SJCRH30 (cell line): ENCODE measurements around the gene MNX1. TPM values are rescaled to one million over a fixed set of nuclear protein-coding genes. Genes with fewer than 3 reads are reported as not detected.

Experiments
- DNase-seq, 2 experiments: peaks; one replicate each; pipeline ENCODE4 v3.0.0-alpha.2; 2015 to 2020
- H3K27ac ChIP-seq: fragments of 250-450 bp; sonication (Bioruptor Pico); 2 replicates; pipeline ENCODE4 v1.5.1; 2020; ENCODE audit warnings: mild to moderate bottlenecking, moderate library complexity
- H3K27me3 ChIP-seq: fragments of 250-450 bp; sonication (Bioruptor Pico); 2 replicates; pipeline ENCODE4 v1.5.1; 2020; ENCODE audit warnings: mild to moderate bottlenecking, moderate library complexity
- H3K36me3 ChIP-seq: fragments of 250-450 bp; sonication (Bioruptor Pico); 2 replicates; pipeline ENCODE4 v1.5.1; 2020; ENCODE audit warnings: mild to moderate bottlenecking, moderate library complexity
- H3K4me1 ChIP-seq: fragments of 250-450 bp; sonication (Bioruptor Pico); 2 replicates; pipeline ENCODE4 v1.5.1; 2020; ENCODE audit warnings: mild to moderate bottlenecking, moderate library complexity
- H3K4me3 ChIP-seq: fragments of 250-450 bp; sonication (Bioruptor Pico); 2 replicates; pipeline ENCODE4 v1.5.1; 2020; ENCODE audit warnings: mild to moderate bottlenecking, moderate library complexity
- H3K9me3 ChIP-seq: fragments of 250-450 bp; sonication (Bioruptor Pico); replicated peaks from 2 replicates; pipeline ENCODE4 v1.5.1; 2020; ENCODE audit warnings: mild to moderate bottlenecking, moderate library complexity
- total RNA-seq: library from RNA; depleted of rRNA; stranded (reverse); fragments of >200 nt; shearing (Covaris generic); gene quantifications from 2 replicates; pipeline ENCODE4 v1.2.3, GENCODE V29; 2014

MNX1 gene
- total RNA-seq, 1 experiment from 2014 or later, result 4.4 TPM

DNA sequence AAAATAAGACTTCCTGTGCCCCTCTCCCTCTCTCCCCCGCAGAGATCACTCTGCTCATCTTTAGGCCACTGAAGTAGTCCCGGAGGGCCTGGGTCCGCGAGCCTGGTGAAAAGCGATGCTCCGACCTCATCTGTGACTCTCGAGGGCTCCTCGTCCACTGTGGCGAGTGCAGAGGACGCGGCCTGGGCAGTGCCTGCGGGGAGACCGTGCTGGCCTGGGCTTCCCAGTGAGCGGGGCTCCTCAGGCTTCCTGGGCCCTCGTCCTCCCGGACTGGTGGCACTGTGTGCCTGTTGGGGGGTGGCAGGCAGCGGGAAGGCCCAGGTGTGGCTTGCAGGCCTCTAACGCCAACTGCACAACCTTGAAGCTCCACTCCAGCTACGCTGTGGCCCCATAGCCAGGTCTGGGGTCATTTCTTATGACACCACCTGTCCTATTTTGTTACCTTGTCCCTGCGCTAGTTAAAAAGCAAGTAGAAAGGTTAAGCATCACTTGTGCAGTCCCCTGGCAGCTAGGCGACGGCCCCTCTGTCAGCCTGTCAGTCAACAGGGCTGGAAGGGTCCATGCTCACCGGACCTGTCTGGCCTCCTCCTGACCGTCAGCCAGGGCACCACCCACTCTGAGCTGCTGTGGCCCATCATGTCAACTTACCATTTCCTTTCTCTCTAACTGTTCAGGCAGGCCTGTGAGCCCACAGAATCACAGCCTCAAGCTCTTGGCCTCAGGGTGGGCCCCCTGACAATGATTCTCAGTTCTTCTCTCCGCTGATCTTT lies 20.5 kb downstream of the MNX1 start:
- Histone ChIP-seq H3K27ac (no peak overlapping the region), H3K4me1 (peaks cover 3% of the 10 kb centered on the region; the same call in 1 of the 2 replicates), H3K27me3 (peaks cover 7% of the 10 kb centered on the region; the same call in 1 of the 2 replicates), H3K9me3 (no peaks in the 10 kb centered on the region), H3K36me3 (no peaks in the 10 kb centered on the region), H3K4me3 (no peak overlapping the region)
- no peak for DNase-seq

DNA sequence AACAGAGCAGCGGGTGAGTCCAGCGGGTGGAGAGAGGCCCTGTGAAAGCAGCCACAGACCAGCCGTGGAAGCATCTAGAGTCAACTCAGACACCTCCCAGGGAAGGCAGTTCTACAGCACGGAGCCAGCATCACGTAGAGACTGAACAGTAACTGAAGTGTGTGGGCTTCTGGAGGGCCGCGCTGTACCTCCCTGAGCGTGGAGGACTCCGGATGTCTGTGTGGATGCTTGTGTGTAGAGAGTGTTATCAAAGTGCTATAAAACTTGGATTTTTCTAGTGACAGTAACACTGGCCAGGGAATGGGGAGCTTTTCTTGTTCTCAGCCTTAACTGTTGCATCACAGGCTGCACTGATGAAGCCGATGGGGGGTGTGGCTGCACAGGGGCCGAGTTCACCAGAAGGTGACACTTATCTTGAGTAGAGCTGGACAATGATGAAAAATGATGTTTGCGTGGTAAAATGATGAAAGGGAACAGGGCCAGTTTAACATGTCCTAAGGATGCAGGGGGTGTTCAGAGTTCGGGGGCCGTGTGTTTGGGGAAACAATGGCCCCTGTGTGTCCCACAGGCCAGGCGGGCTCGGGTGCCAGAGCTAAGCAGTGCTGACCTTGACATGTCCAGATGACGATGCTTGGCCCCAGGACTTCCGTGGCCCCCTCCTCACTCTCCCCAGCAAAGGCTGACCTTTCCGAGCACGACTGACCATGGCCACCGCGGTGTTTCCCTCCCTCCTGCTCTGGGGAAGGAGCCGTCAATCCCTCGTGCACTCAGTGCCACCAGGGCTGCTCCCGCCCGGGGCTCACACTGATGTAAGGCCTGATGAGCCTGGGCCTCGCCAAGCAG lies 21.9 kb downstream of the MNX1 start:
- no peaks in the 10 kb centered on the region for H3K9me3 ChIP-seq
- no peak overlapping the region for H3K27ac ChIP-seq
- no peak for DNase-seq
- H3K27me3 ChIP-seq, result no peaks in the 10 kb centered on the region
- H3K36me3 ChIP-seq, result no peaks in the 10 kb centered on the region
- no peak overlapping the region for H3K4me3 ChIP-seq
- H3K4me1 ChIP-seq, result no peaks in the 10 kb centered on the region; the same call in 1 of the 2 replicates

DNA sequence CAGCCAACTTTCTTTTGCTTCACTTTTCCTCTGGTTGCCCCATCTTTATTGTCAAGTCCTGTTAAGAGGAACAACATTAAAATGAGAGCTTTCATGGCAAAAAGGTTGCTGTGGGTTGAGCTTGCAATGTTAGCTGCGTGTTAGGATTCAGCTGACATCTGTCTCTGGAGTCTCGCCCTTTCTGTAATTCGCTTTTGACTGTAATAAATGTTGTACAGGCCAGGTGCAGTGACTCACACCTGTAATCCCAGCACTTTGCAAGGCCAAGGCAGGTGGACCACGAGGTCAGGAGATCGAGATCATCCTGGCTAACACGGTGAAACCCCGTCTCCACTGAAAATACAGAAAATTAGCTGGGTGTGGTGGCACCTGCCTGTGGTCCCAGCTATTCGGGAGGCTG lies 24.1 kb downstream of the MNX1 start:
- Histone ChIP-seq H3K27me3 (no peaks in the 10 kb centered on the region), H3K9me3 (no peaks in the 10 kb centered on the region), H3K27ac (no peak overlapping the region), H3K4me3 (no peak overlapping the region), H3K4me1 (no peaks in the 10 kb centered on the region), H3K36me3 (no peaks in the 10 kb centered on the region)
- no peak for DNase-seq

DNA sequence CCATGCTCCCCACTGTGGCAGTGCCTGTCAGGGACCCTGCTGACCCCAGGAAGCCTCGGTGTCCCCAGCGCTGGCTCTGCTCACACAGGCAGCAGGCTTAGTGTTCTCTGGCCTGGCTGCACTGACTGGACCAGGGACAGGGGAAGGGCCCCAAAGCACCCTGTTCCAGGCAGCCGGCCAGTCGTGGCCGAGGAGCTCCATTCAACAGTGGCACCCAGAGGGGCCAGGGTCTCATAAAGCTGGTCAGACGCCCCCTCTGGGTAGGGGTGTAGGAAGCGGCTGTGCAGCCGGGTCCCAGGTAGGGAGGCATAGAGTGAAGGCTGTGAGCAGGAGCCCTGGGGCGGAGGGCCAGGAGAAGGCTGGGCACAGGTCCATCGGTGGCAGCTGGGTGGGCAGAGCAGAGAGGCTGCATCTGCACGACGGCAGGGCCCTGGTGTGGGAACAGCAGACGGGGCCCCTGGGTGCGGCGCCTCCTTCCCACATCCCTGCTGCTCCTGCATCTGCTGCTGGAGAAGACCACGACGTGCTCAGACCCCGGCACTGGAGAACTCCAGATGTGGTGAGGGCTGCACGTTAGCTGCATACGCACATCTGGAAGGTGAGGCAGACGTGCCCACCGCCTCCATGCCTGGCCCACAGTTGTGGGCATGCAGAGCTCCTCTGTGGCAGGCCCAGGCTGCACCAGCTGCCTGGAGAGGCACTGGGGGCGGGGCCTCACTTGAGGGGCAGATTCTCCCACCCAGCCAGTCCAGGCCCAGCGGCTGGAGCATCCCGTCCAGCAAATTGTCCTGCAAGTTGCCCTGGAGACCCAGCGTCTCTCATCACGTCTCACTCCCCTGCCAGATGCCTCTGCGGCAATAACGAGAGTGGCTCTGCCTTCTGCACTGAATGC lies 25.1 kb downstream of the MNX1 start:
- H3K9me3 ChIP-seq, result no peaks in the 10 kb centered on the region
- H3K27ac ChIP-seq, result no peak overlapping the region
- no peaks in the 10 kb centered on the region for H3K27me3 ChIP-seq
- H3K4me1 ChIP-seq, result no peaks in the 10 kb centered on the region
- no peak for DNase-seq
- no peaks in the 10 kb centered on the region for H3K36me3 ChIP-seq
- H3K4me3 ChIP-seq, result no peak overlapping the region

DNA sequence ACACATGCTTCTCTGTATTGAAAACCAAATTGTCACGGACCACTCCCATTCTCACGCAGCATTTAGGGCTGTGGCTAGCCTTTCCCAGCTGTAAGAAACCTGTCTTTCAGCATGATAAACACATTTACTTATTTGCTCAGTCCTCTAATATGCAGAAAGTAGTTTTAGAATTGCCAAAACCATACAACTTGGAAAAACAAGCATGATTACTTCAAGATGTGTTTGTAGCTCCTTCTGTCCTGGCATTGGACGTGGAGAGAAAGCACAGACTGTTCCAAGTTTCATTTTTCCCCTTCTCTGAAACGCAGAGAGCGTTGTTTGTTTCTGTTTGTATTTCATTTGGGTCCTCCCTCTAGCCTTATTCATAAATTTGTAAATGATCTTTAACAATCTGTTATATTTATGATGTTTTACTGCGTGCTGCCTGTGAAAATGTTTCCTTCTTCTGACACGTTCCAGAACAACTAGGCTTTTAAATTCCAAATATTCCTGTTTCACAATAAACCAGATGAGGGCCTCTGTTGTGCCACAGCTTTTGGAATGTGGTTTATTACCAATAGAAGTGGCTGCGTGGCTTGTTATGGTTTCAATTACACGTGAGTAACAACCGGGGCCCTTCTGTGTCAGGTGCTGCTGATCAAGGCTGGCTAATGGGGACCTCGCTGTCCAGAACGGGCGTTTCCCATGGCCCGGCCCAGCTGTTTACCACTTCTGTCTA lies 26.1 kb downstream of the MNX1 start:
- DNase-seq, result peak in 1 of 2 experiments; percentile 17
- Histone ChIP-seq H3K27ac (no peak overlapping the region), H3K4me1 (no peaks in the 10 kb centered on the region), H3K9me3 (0 out of 2 replicates have a peak, but pooled peaks cover 6% of the 10 kb centered on the region), H3K36me3 (no peaks in the 10 kb centered on the region), H3K27me3 (no peaks in the 10 kb centered on the region), H3K4me3 (no peak overlapping the region)

DNA sequence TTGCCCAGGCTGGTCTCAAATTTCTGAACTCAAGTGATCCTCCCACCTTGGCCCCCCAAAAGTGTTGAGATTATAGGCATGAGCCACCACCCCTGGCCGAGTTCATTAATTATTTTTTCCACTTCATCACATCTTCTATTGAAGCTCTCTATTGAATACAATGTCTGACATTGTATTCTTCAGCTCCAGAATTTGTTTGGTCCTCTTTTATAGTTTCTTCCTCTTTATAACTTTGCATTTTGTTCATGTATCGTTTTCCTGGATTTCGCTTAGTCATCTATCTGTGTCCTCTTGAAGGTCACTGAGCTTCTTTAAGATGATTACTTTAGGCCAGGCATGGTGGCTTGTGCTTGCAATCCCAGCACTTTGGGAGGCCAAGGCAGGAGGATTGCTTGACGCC lies 30.8 kb downstream of the MNX1 start:
- Histone ChIP-seq H3K27me3 (no peaks in the 10 kb centered on the region), H3K27ac (no peak overlapping the region), H3K9me3 (peaks cover 10% of the 10 kb centered on the region; the same call in 1 of the 2 replicates), H3K36me3 (peaks cover 8% of the 10 kb centered on the region; the same call in 1 of the 2 replicates), H3K4me3 (no peak overlapping the region), H3K4me1 (no peaks in the 10 kb centered on the region)
- no peak for DNase-seq

DNA sequence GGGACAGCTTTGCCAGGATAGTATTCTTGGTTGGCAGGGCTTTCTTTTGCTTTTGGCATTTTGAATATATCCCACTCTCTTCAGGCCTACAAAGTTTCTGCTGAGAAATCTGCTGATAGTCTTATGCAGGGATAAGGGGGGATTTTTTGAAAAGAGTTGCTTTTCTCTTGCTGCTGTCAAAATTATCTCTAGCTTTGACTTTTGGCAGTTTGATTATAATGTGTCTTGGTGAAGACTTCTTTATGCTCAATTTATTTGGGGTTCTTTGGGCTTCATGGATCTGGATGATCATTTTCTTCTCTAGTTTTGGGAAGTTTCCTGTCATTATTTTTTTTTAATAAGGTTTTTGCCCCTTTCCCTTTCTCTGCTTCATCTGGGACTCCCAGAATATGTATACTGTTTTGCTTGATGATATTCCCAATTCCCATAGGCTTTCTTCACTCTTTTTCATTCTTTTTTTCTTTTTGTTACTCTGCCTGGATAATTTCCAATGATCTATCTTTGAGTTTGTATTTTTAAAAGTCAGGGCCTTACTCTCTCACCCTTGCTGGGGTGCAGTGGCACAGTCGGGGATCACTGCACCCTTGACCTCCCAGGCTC lies 31.4 kb downstream of the MNX1 start:
- no peaks in the 10 kb centered on the region for H3K27me3 ChIP-seq
- H3K9me3 ChIP-seq, result peaks cover 10% of the 10 kb centered on the region; the same call in 1 of the 2 replicates
- no peak overlapping the region for H3K27ac ChIP-seq
- peaks cover 8% of the 10 kb centered on the region; the same call in 1 of the 2 replicates for H3K36me3 ChIP-seq
- no peak for DNase-seq
- no peak overlapping the region for H3K4me3 ChIP-seq
- no peaks in the 10 kb centered on the region for H3K4me1 ChIP-seq

DNA sequence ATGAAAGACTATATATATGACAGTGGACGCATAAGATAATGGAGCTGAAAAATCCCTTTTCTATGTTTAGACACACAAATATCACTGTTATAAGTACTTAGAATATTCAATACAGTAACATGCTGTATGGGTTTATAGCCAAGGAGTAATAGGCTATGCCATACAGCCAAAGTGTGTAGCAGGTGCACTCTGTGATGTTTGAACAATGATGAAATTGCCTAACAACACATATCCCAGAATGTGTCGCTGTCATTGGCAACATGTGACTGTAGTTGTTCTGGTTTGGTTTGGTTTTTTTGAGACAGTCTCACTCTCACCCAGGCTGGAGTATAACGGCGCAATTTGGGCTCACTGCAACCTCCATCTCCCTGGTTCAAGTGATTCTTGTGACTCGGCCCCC lies 34.8 kb downstream of the MNX1 start:
- Histone ChIP-seq H3K27me3 (no peaks in the 10 kb centered on the region), H3K4me3 (no peak overlapping the region), H3K4me1 (no peaks in the 10 kb centered on the region), H3K36me3 (peaks cover 20% of the 10 kb centered on the region), H3K27ac (no peak overlapping the region), H3K9me3 (peaks cover 10% of the 10 kb centered on the region; the same call in 1 of the 2 replicates)
- no peak for DNase-seq

DNA sequence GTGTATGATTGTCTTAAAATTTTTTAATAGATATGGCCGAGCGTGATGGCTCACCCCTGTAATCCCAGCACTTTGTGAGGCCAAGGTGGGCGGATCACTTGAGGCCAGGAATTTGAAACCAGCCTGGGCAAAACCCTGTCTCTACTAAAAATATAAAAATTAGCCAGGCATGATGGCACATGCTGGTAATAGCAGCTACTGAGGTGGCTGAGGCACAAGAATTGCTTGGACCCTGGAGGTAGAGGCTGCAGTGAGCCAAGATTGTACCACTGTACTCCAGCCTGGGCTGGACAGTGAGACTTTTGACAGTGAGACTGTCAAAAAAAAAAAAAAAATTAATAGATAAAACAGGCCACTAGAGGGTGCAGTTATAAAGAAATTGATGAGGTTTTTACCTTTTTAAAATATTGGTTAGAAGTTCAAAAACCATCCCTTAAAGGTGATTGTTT lies 40.5 kb downstream of the MNX1 start:
- Histone ChIP-seq H3K4me1 (no peaks in the 10 kb centered on the region), H3K9me3 (no peaks in the 10 kb centered on the region), H3K27ac (no peak overlapping the region), H3K36me3 (peaks cover 53% of the 10 kb centered on the region), H3K27me3 (no peaks in the 10 kb centered on the region), H3K4me3 (no peak overlapping the region)
- peak in 1 of 2 experiments; percentile 33 for DNase-seq

DNA sequence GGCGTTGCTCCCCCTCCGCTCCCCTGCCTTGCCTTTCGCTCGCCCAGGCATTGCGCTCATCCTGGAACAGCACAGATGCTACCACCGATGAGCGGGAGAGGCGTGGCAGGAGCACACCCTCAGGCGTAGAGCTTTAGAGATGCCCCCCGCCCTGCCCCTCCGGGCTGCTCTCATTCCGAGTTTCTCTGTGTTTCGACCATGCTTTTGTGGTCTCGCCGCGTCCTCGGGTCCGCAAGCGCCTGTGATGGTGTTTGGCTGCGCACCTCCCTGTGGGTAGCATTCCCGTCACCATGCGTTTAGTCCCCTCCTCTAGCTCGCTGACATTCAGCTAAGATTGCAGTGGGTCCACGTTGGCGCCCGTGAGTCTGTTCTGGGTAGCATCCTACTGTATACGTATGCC lies 42.3 kb downstream of the MNX1 start:
- H3K4me3 ChIP-seq, result no peak overlapping the region

DNA sequence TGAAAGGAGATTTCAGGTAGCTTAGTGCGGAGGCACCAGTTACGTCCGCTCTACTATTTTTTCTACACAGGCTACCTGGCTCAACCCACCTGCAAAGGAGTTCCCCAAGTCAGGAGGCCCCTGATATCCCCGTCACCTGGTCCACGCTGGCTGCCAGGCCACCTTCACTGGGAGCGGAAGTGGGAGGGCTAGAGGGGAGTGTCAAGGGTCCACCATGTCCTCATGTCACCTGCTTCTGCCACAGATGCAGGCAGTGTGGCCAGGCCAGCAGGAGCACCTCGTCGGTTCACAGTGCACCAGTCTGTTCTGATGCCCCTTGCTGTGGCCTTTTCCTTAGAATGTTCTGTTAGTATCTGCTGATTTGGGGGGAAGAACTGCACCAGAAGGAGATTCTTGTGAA lies 44.1 kb downstream of the MNX1 start:
- Histone ChIP-seq H3K36me3 (peaks cover 84% of the 10 kb centered on the region), H3K9me3 (no peaks in the 10 kb centered on the region), H3K27ac (no peak overlapping the region), H3K4me3 (no peak overlapping the region), H3K4me1 (no peaks in the 10 kb centered on the region), H3K27me3 (no peaks in the 10 kb centered on the region)
- no peak for DNase-seq

More for the DNA sequence above, 42.3 kb downstream of the MNX1 start:
- Histone ChIP-seq H3K27ac (no peak overlapping the region), H3K4me1 (no peaks in the 10 kb centered on the region), H3K36me3 (peaks cover 70% of the 10 kb centered on the region), H3K9me3 (no peaks in the 10 kb centered on the region), H3K27me3 (no peaks in the 10 kb centered on the region)
- DNase-seq, result no peak

DNA sequence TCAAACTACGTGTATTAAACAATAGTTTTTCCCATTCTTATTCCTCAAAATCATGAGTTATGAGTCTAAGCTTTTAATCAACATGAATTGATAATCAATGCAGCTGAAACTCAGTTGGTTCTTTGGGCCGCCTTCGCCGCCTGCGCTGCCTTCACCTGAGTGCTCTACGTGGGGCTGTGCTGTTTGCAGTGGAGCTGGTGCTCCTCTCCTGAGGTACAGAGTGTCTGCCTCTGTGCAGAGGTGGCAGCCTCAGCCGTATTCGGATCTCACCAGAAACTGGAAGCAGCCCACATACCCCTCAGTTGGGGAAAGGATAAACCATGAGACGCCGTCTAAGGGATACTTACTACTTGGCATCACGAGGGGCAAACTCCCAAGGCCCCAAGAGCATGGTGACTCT lies 45.5 kb downstream of the MNX1 start:
- Histone ChIP-seq H3K4me3 (no peak overlapping the region), H3K4me1 (no peaks in the 10 kb centered on the region), H3K27me3 (no peaks in the 10 kb centered on the region), H3K36me3 (peaks cover 85% of the 10 kb centered on the region), H3K9me3 (no peaks in the 10 kb centered on the region), H3K27ac (no peak overlapping the region)
- DNase-seq, result no peak

DNA sequence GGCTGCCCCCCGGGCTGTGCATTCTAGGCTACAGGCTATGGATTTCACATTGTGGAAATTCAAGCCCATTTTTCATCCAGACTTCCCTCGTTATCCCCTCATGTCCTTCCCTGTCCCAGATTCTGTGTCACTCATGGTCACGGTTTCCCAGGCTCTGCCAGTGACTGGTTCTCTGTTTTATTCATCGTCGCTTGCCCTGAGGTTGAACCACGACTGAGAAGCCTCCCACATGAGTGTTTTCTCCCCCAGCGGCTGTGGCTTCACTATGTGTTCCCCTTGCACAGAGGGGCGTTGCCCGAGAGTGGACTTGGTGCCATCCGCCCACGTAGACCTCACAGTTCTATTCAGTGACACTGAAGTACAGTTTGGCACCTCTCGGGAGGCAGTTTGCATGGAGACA lies 47.0 kb downstream of the MNX1 start:
- no peaks in the 10 kb centered on the region for H3K4me1 ChIP-seq
- no peak overlapping the region for H3K27ac ChIP-seq
- no peak overlapping the region for H3K4me3 ChIP-seq
- DNase-seq, result no peak
- H3K27me3 ChIP-seq, result no peaks in the 10 kb centered on the region
- H3K36me3 ChIP-seq, result peaks cover 87% of the 10 kb centered on the region
- no peaks in the 10 kb centered on the region for H3K9me3 ChIP-seq
